ENCODE measurements around the gene WDR45B. TPM values are rescaled to one million over a fixed set of nuclear protein-coding genes. Genes with fewer than 3 reads are reported as not detected.
"Not testable (repeated sequence)": the region's sequence is repeated elsewhere in the genome, so short reads cannot be mapped to it uniquely, and the experiment has no call there.

The WDR45B gene
- total RNA-seq, 1 donor from 2014 or later: 40.7 TPM

GRCh38 chr17:82589851-82590180 lies 58.4 kb downstream of the WDR45B start:
- Histone ChIP-seq H3K4me1 (ENCODE audit: control insufficient read depth in 3 of 3, insufficient read depth in 3 of 3, low read length in 3 of 3) (peaks cover 22 to 32% (median 30%) of the 10 kb centered on the region in 3 donors), H3K27me3 (ENCODE audit: control insufficient read depth in 3 of 3, insufficient read depth in 3 of 3, low read length in 3 of 3) (no peaks in the 10 kb centered on the region), H3K27ac (ENCODE audit: low read depth, low read length) (no peak overlapping the region)

GRCh38 chr17:82588266-82589175 lies 59.7 kb downstream of the WDR45B start:
- H3K4me1 ChIP-seq (ENCODE audit: control insufficient read depth in 3 of 3, insufficient read depth in 3 of 3, low read length in 3 of 3): peaks cover 17 to 26% (median 25%) of the 10 kb centered on the region in 3 donors
- no peak overlapping the region for H3K9ac ChIP-seq (ENCODE audit: low read depth in 1 of 3, low read length in 3 of 3)
- H3K27ac ChIP-seq (ENCODE audit: low read depth, low read length): no peak overlapping the region
- no peaks in the 10 kb centered on the region for H3K27me3 ChIP-seq (ENCODE audit: control insufficient read depth in 3 of 3, insufficient read depth in 3 of 3, low read length in 3 of 3)
- no peak overlapping the region for H3K4me3 ChIP-seq (ENCODE audit: low read length in 3 of 3)
- H3K9me3 ChIP-seq (ENCODE audit: control insufficient read depth in 3 of 3, low read length in 3 of 3): no peaks in the 10 kb centered on the region
- peaks cover 22 to 25% (median 23%) of the 10 kb centered on the region in 3 donors for H3K36me3 ChIP-seq (ENCODE audit: control insufficient read depth in 3 of 3, insufficient read depth in 3 of 3, low read length in 3 of 3)

More at GRCh38 chr17:82589851-82590180, 58.4 kb downstream of the WDR45B start:
- H3K9me3 ChIP-seq (ENCODE audit: control insufficient read depth in 3 of 3, low read length in 3 of 3): no peaks in the 10 kb centered on the region
- no peak overlapping the region for H3K4me3 ChIP-seq (ENCODE audit: low read length in 3 of 3)
- no peak overlapping the region for H3K9ac ChIP-seq (ENCODE audit: low read depth in 1 of 3, low read length in 3 of 3)
- H3K36me3 ChIP-seq (ENCODE audit: control insufficient read depth in 3 of 3, insufficient read depth in 3 of 3, low read length in 3 of 3): peaks cover 17 to 19% (median 18%) of the 10 kb centered on the region in 3 donors

DNA sequence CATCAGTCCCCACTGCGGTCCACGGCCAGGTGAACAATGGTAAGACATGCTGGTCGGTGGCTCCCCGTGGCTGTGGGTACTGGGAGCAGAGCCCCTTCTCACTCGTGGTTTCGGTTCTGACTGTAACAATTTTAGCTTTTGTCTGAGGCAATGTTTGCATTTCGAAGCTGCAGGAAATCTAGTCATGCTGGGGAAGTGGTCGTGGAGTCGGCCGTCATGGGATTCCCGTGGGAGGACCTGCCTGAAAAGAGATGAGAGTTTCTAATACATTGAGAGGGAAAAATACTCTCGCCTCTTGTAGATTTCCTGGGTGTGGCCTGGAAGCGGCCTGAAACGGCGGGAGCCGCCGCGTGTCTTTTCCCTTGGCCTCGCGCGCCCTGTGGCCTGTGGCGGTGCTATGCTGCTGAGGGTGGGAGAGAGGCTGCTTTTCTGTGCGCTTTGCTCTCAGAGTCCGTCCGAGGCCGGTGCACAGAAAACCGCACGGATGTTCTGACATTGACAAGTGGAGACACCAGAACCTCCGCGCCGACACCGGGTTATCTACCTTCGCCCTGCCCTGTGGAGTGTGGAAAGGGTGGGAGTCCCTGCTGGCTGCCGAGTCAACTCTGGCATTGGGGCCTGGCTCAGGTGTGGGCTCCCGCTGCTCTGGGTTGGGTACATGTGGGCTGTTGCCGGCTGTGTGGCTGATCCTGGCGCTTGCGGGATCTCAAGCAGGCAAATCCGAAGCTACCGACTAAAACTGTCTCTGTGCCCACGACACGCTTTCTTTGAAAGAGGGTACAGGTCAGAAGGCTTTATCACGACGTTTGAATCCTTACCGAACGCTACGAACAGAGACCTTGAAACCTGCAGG lies 60.8 kb downstream of the WDR45B start:
- Histone ChIP-seq H3K9ac (ENCODE audit: low read depth in 1 of 3, low read length in 3 of 3) (no peak overlapping the region), H3K27me3 (ENCODE audit: control insufficient read depth in 3 of 3, insufficient read depth in 3 of 3, low read length in 3 of 3) (no peaks in the 10 kb centered on the region), H3K9me3 (ENCODE audit: control insufficient read depth in 3 of 3, low read length in 3 of 3) (no peaks in the 10 kb centered on the region), H3K27ac (ENCODE audit: low read depth, low read length) (no peak overlapping the region), H3K36me3 (ENCODE audit: control insufficient read depth in 3 of 3, insufficient read depth in 3 of 3, low read length in 3 of 3) (peaks cover 24 to 25% (median 25%) of the 10 kb centered on the region in 3 donors), H3K4me3 (ENCODE audit: low read length in 3 of 3) (no peak overlapping the region), H3K4me1 (ENCODE audit: control insufficient read depth in 3 of 3, insufficient read depth in 3 of 3, low read length in 3 of 3) (peaks cover 12 to 19% (median 18%) of the 10 kb centered on the region in 3 donors)

DNA sequence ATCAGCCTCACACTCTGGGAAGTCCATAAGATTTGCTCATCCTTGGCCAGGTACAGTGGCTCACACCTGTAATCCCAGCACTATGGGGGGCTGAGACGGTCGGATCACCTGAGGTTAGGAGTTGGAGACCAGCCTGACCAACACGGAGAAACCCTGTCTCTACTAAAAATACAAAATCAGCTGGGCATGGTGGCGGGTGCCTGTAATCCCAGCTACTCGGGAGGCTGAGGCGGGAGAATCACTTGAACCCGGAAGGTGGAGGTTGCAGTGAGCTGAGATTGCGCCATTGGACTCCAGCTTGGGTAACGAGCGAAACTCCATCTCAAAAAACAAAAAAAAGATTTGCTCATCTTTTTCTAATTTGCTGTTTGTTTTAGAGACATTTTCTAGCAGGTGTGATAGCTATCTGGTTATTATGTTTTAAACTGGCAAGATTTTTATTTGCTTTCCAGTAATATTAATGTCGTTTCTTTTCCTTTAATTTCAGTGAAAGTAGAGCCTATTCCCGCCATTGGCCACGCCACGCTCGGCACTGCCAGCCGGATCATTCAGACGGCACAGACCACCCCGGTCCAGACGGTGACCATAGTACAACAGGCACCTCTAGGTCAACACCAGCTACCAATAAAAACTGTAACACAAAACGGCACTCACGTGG lies 61.5 kb downstream of the WDR45B start:
- no peaks in the 10 kb centered on the region for H3K9me3 ChIP-seq (ENCODE audit: control insufficient read depth in 3 of 3, low read length in 3 of 3)
- peaks cover 24 to 29% (median 29%) of the 10 kb centered on the region in 3 donors for H3K36me3 ChIP-seq (ENCODE audit: control insufficient read depth in 3 of 3, insufficient read depth in 3 of 3, low read length in 3 of 3)
- no peak overlapping the region for H3K4me3 ChIP-seq (ENCODE audit: low read length in 3 of 3)
- no peaks in the 10 kb centered on the region for H3K27me3 ChIP-seq (ENCODE audit: control insufficient read depth in 3 of 3, insufficient read depth in 3 of 3, low read length in 3 of 3)
- H3K9ac ChIP-seq (ENCODE audit: low read depth in 1 of 3, low read length in 3 of 3): no peak overlapping the region
- H3K4me1 ChIP-seq (ENCODE audit: control insufficient read depth in 3 of 3, insufficient read depth in 3 of 3, low read length in 3 of 3): peaks cover 10 to 11% (median 11%) of the 10 kb centered on the region in 3 donors
- no peak overlapping the region for H3K27ac ChIP-seq (ENCODE audit: low read depth, low read length)

- H3K9me3 ChIP-seq (ENCODE audit: control insufficient read depth in 3 of 3, low read length in 3 of 3); H3K4me1 ChIP-seq (ENCODE audit: control insufficient read depth in 3 of 3, insufficient read depth in 3 of 3, low read length in 3 of 3); H3K4me3 ChIP-seq (ENCODE audit: low read length in 3 of 3); H3K9ac ChIP-seq (ENCODE audit: low read depth in 1 of 3, low read length in 3 of 3); H3K27ac ChIP-seq (ENCODE audit: low read depth, low read length); H3K27me3 ChIP-seq (ENCODE audit: control insufficient read depth in 3 of 3, insufficient read depth in 3 of 3, low read length in 3 of 3): not testable (repeated sequence)
- peaks cover 24 to 29% (median 29%) of the 10 kb centered on the region in 3 donors for H3K36me3 ChIP-seq (ENCODE audit: control insufficient read depth in 3 of 3, insufficient read depth in 3 of 3, low read length in 3 of 3)
Measured at GRCh38 chr17:82585935-82586575, 62.2 kb downstream of the WDR45B start.

GRCh38 chr17:82583720-82584234 lies 64.5 kb downstream of the WDR45B start:
- Histone ChIP-seq H3K27ac (ENCODE audit: low read depth, low read length) (no peak overlapping the region), H3K9me3 (ENCODE audit: control insufficient read depth in 3 of 3, low read length in 3 of 3) (no peaks in the 10 kb centered on the region), H3K27me3 (ENCODE audit: control insufficient read depth in 3 of 3, insufficient read depth in 3 of 3, low read length in 3 of 3) (no peaks in the 10 kb centered on the region), H3K9ac (ENCODE audit: low read depth in 1 of 3, low read length in 3 of 3) (no peak overlapping the region), H3K36me3 (ENCODE audit: control insufficient read depth in 3 of 3, insufficient read depth in 3 of 3, low read length in 3 of 3) (peaks cover 24 to 32% (median 29%) of the 10 kb centered on the region in 3 donors), H3K4me1 (ENCODE audit: control insufficient read depth in 3 of 3, insufficient read depth in 3 of 3, low read length in 3 of 3) (peaks cover 0 to 6% (median 0%) of the 10 kb centered on the region in 3 donors), H3K4me3 (ENCODE audit: low read length in 3 of 3) (no peak overlapping the region)

GRCh38 chr17:82582709-82583108 lies 65.5 kb downstream of the WDR45B start:
- no peak overlapping the region for H3K9ac ChIP-seq (ENCODE audit: low read depth in 1 of 3, low read length in 3 of 3)
- H3K4me1 ChIP-seq (ENCODE audit: control insufficient read depth in 3 of 3, insufficient read depth in 3 of 3, low read length in 3 of 3): peaks cover 0 to 6% (median 0%) of the 10 kb centered on the region in 3 donors
- no peaks in the 10 kb centered on the region for H3K9me3 ChIP-seq (ENCODE audit: control insufficient read depth in 3 of 3, low read length in 3 of 3)
- no peak overlapping the region for H3K27ac ChIP-seq (ENCODE audit: low read depth, low read length)
- no peaks in the 10 kb centered on the region for H3K27me3 ChIP-seq (ENCODE audit: control insufficient read depth in 3 of 3, insufficient read depth in 3 of 3, low read length in 3 of 3)
- no peak overlapping the region for H3K4me3 ChIP-seq (ENCODE audit: low read length in 3 of 3)
- peaks cover 19 to 29% (median 24%) of the 10 kb centered on the region in 3 donors for H3K36me3 ChIP-seq (ENCODE audit: control insufficient read depth in 3 of 3, insufficient read depth in 3 of 3, low read length in 3 of 3)

GRCh38 chr17:82582213-82582612 lies 66.0 kb downstream of the WDR45B start:
- H3K27ac ChIP-seq (ENCODE audit: low read depth, low read length): no peak overlapping the region

DNA sequence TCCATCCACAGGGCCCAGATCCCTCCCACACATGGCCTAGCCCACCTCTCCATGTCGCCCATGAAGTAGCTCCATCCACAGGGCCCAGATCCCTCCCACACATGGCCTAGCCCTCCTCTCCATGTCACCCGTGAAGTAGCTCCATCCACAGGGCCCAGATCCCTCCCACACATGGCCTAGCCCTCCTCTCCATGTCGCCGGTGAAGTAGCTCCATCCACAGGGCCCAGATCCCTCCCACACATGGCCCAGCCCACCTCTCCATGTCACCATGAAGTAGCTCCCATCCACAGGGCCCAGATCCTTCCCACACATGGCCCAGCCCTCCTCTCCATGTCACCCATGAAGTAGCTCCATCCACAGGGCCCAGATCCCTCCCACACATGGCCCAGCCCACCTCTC lies 68.3 kb downstream of the WDR45B start:
- not testable (repeated sequence) for H3K4me1 ChIP-seq (ENCODE audit: control insufficient read depth in 3 of 3, insufficient read depth in 3 of 3, low read length in 3 of 3); H3K9me3 ChIP-seq (ENCODE audit: control insufficient read depth in 3 of 3, low read length in 3 of 3); H3K27ac ChIP-seq (ENCODE audit: low read depth, low read length); H3K27me3 ChIP-seq (ENCODE audit: control insufficient read depth in 3 of 3, insufficient read depth in 3 of 3, low read length in 3 of 3); H3K9ac ChIP-seq (ENCODE audit: low read depth in 1 of 3, low read length in 3 of 3); H3K4me3 ChIP-seq (ENCODE audit: low read length in 3 of 3)
- peaks cover 15 to 26% (median 16%) of the 10 kb centered on the region in 3 donors for H3K36me3 ChIP-seq (ENCODE audit: control insufficient read depth in 3 of 3, insufficient read depth in 3 of 3, low read length in 3 of 3)

More at GRCh38 chr17:82582213-82582612, 66.0 kb downstream of the WDR45B start:
- peaks cover 0 to 6% (median 0%) of the 10 kb centered on the region in 3 donors for H3K4me1 ChIP-seq (ENCODE audit: control insufficient read depth in 3 of 3, insufficient read depth in 3 of 3, low read length in 3 of 3)
- H3K27me3 ChIP-seq (ENCODE audit: control insufficient read depth in 3 of 3, insufficient read depth in 3 of 3, low read length in 3 of 3): no peaks in the 10 kb centered on the region
- H3K9me3 ChIP-seq (ENCODE audit: control insufficient read depth in 3 of 3, low read length in 3 of 3): no peaks in the 10 kb centered on the region
- no peak overlapping the region for H3K9ac ChIP-seq (ENCODE audit: low read depth in 1 of 3, low read length in 3 of 3)
- H3K36me3 ChIP-seq (ENCODE audit: control insufficient read depth in 3 of 3, insufficient read depth in 3 of 3, low read length in 3 of 3): peaks cover 16 to 28% (median 22%) of the 10 kb centered on the region in 3 donors
- no peak overlapping the region for H3K4me3 ChIP-seq (ENCODE audit: low read length in 3 of 3)

Measured in skeletal muscle tissue (tissue), 4 donors.